Measurements from ENCODE around the gene P4HA1. TPM values are rescaled to one million over a fixed set of nuclear protein-coding genes. Genes with fewer than 3 reads are reported as not detected.
A peak's percentile ranks its signal among the peaks of the same experiment; 100 is the strongest.
"Not testable (repeated sequence)": the region's sequence is repeated elsewhere in the genome, so short reads cannot be mapped to it uniquely, and the experiment has no call there.

Gene P4HA1
- total RNA-seq, 1 experiment from 2014 or later: 34.4 TPM

DNA sequence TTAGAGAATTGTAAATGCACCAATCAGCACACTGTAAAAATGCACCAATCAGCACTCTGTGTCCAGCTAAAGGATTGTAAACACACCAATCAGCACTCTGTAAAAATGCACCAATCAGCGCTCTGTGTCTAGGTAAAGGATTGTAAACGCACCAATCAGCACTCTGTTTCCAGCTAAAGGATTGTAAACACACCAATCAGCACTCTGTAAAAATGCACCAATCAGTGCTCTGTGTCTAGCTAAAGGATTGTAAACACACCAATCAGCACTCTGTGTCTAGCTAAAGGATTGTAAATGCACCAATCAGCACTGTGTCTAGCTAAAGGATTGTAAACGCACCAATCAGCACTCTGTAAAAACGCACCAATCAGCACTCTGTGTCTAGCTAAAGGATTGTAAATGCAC lies 12.6 kb upstream of the P4HA1 start:
- H3K4me1 Mint-ChIP-seq; H3K4me3 Mint-ChIP-seq; H3K27ac Mint-ChIP-seq; POLR2A ChIA-PET; H3K27me3 Mint-ChIP-seq (ENCODE audit: low read depth); ATAC-seq; DNase-seq (ENCODE audit: low spot score): not testable (repeated sequence)
- Mint-ChIP-seq H3K36me3 (peaks cover 17% of the 10 kb centered on the region), H3K9me3 (peaks cover 21% of the 10 kb centered on the region)
- CTCF ChIA-PET: interaction anchor here (2.9 kb wide), 1 partner anchor 13 kb away, joined by 19 read pairs; the partner anchor contains the start of gene P4HA1
- TF ChIP-seq NFYB (CRISPR knock-in tag; conservative IDR thresholded peaks at IDR 0.05; ENCODE audit: low read depth): 0 out of 2 replicates have a peak, but pooled peaks have one; percentile 34

DNA sequence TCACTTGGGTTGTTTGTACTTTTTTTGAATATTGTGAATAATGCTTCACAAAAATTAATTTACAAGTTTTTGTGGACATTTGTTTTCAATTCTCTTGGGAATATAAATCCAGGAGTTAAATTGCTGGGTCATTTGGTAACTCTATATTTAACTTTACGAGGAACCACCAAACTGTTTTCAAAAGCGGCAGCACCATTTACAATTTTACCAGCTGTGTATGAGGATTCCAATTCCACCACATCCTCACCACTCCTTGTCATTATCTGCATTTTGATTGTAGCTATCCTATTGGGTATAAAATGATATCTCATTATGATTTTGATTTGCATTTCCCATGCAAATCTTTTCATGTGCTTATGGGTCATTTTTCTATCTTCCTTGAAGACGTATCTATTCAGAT lies 9.6 kb upstream of the P4HA1 start:
- Mint-ChIP-seq H3K9me3 (peaks cover 21% of the 10 kb centered on the region), H3K27me3 (ENCODE audit: low read depth) (peaks cover 2% of the 10 kb centered on the region; the same call in 1 of the 2 replicates), H3K27ac (no peak overlapping the region), H3K4me1 (peaks cover 1% of the 10 kb centered on the region; the same call in 1 of the 2 replicates), H3K4me3 (no peak overlapping the region), H3K36me3 (peaks cover 17% of the 10 kb centered on the region)
- POLR2A ChIA-PET: no interaction called here
- no peak for TF ChIP-seq PRRX2 (CRISPR knock-in tag; IDR thresholded peaks at IDR 0.05)
- TF ChIP-seq IRF2 (CRISPR knock-in tag; IDR thresholded peaks at IDR 0.05; ENCODE audit: borderline replicate concordance, low read depth): no peak
- no peak for TF ChIP-seq ERG (CRISPR knock-in tag; IDR thresholded peaks at IDR 0.05)
- no peak for TF ChIP-seq MXD4 (CRISPR knock-in tag; IDR thresholded peaks at IDR 0.05; ENCODE audit: borderline replicate concordance)
- TF ChIP-seq ELF4 (CRISPR knock-in tag; IDR thresholded peaks at IDR 0.05; ENCODE audit: low read depth): no peak
- ATAC-seq: no peak
- DNase-seq (ENCODE audit: low spot score): no peak
- CTCF ChIA-PET: no interaction called here

DNA sequence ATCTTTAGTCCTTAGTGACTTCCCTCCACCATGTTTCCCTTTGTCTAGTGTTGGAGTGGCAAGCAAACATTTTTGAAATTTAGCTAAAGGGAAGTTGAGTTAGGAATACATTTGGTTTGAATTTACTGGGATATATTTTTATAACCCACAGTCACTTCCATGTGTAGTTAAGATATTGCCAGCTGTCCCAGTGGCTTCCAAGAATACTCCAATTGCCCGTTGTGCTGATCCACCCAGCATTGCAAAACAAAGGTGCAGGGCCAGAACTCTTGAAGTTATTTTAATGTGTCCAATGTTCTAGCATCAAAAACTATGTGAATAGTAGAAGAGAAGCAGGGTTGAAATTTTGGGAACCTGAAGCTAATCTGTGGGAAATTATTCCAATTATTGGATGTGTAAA lies 2.5 kb upstream of the P4HA1 start:
- CTCF ChIA-PET: no interaction called here

GRCh38 chr10:73097305-73097670 lies 622 bp upstream of the P4HA1 start:
- H3K36me3 Mint-ChIP-seq: no peaks in the 10 kb centered on the region
- peak overlapping the region; percentile 27 for H3K27ac Mint-ChIP-seq
- ChIA-PET CTCF (interaction anchor here (0.5 to 2.6 kb wide), 11 partner anchors 13 to 340 kb away, joined by 3 to 19 read pairs (median 3); partner anchors contain the start of genes MRPS16 and NUDT13), POLR2A (no interaction called here)
- no peaks in the 10 kb centered on the region for H3K27me3 Mint-ChIP-seq (ENCODE audit: low read depth)
- H3K4me1 Mint-ChIP-seq: peaks cover 18% of the 10 kb centered on the region
- no peak for ATAC-seq
- no peaks in the 10 kb centered on the region for H3K9me3 Mint-ChIP-seq
- DNase-seq (ENCODE audit: low spot score): no peak
- H3K4me3 Mint-ChIP-seq: peak overlapping the region; percentile 88
- TF ChIP-seq FOXP1 (CRISPR knock-in tag; IDR thresholded peaks at IDR 0.05; ENCODE audit: borderline replicate concordance) (no peak), NR2C2 (CRISPR knock-in tag; IDR thresholded peaks at IDR 0.05) (no peak), IRF2 (CRISPR knock-in tag; IDR thresholded peaks at IDR 0.05; ENCODE audit: borderline replicate concordance, low read depth) (no peak), ZNF232 (CRISPR knock-in tag; IDR thresholded peaks at IDR 0.05) (no peak), HMGA2 (CRISPR knock-in tag; IDR thresholded peaks at IDR 0.05) (no peak), ZNF263 (CRISPR knock-in tag; IDR thresholded peaks at IDR 0.05; ENCODE audit: low read depth) (no peak), GRHL2 (CRISPR knock-in tag; IDR thresholded peaks at IDR 0.05; ENCODE audit: insufficient replicate concordance, severe bottlenecking) (no peak), RORB (CRISPR knock-in tag; IDR thresholded peaks at IDR 0.05) (no peak), ZNF423 (CRISPR knock-in tag; IDR thresholded peaks at IDR 0.05) (no peak), RELA (CRISPR knock-in tag; IDR thresholded peaks at IDR 0.05; ENCODE audit: borderline replicate concordance) (no peak)
- TF ChIP-seq, protein P1, sequence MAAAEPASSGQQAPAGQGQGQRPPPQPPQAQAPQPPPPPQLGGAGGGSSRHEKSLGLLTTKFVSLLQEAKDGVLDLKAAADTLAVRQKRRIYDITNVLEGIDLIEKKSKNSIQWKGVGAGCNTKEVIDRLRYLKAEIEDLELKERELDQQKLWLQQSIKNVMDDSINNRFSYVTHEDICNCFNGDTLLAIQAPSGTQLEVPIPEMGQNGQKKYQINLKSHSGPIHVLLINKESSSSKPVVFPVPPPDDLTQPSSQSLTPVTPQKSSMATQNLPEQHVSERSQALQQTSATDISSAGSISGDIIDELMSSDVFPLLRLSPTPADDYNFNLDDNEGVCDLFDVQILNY (CRISPR knock-in tag; IDR thresholded peaks at IDR 0.05): no peak

More for the DNA sequence above, 2.5 kb upstream of the P4HA1 start:
- ATAC-seq (no peak), DNase-seq (ENCODE audit: low spot score) (no peak)
- Mint-ChIP-seq H3K27me3 (ENCODE audit: low read depth) (no peaks in the 10 kb centered on the region), H3K27ac (no peak overlapping the region), H3K9me3 (no peaks in the 10 kb centered on the region), H3K4me3 (no peak overlapping the region), H3K36me3 (no peaks in the 10 kb centered on the region), H3K4me1 (peaks cover 12% of the 10 kb centered on the region)
- TF ChIP-seq, protein P2, sequence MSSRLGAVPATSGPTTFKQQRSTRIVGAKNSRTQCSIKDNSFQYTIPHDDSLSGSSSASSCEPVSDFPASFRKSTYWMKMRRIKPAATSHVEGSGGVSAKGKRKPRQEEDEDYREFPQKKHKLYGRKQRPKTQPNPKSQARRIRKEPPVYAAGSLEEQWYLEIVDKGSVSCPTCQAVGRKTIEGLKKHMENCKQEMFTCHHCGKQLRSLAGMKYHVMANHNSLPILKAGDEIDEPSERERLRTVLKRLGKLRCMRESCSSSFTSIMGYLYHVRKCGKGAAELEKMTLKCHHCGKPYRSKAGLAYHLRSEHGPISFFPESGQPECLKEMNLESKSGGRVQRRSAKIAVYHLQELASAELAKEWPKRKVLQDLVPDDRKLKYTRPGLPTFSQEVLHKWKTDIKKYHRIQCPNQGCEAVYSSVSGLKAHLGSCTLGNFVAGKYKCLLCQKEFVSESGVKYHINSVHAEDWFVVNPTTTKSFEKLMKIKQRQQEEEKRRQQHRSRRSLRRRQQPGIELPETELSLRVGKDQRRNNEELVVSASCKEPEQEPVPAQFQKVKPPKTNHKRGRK (CRISPR knock-in tag; IDR thresholded peaks at IDR 0.05; ENCODE audit: borderline replicate concordance): no peak
- no peak for TF ChIP-seq HMGA2 (CRISPR knock-in tag; IDR thresholded peaks at IDR 0.05)
- TF ChIP-seq ZNF232 (CRISPR knock-in tag; IDR thresholded peaks at IDR 0.05): no peak
- TF ChIP-seq KAT7 (CRISPR knock-in tag; IDR thresholded peaks at IDR 0.05; ENCODE audit: borderline replicate concordance): no peak
- no peak for TF ChIP-seq IRF2 (CRISPR knock-in tag; IDR thresholded peaks at IDR 0.05; ENCODE audit: borderline replicate concordance, low read depth)
- TF ChIP-seq NFATC4 (CRISPR knock-in tag; IDR thresholded peaks at IDR 0.05): no peak
- TF ChIP-seq SP1 (CRISPR knock-in tag; conservative IDR thresholded peaks at IDR 0.05): no peak
- TF ChIP-seq IRF1 (CRISPR knock-in tag; IDR thresholded peaks at IDR 0.05): no peak
- TF ChIP-seq ATF1 (CRISPR knock-in tag; IDR thresholded peaks at IDR 0.05): no peak
- TF ChIP-seq ATF3 (CRISPR knock-in tag; conservative IDR thresholded peaks at IDR 0.05): no peak
- no peak for TF ChIP-seq TP53 (CRISPR knock-in tag; IDR thresholded peaks at IDR 0.05)
- TF ChIP-seq TEAD4 (CRISPR knock-in tag; IDR thresholded peaks at IDR 0.05): no peak
- POLR2A ChIA-PET: interaction anchor here (0.6 kb wide), 1 partner anchor 14 kb away, joined by 4 read pairs; no protein-coding TSS in a partner anchor

All from WTC11 (cell line).